B cell (primary cell): ENCODE data around the gene S100A14. TPM values are rescaled to one million over a fixed set of nuclear protein-coding genes. Genes with fewer than 3 reads are reported as not detected.
A peak's percentile ranks its signal among the peaks of the same experiment; 100 is the strongest.

ENCODE experiments used
- ATAC-seq: fragments of 200-7000 bp; cut with Tn5 transposase; one replicate; pipeline ENCODE4 v1.10.0; 2021; ENCODE audit warnings: low read depth, mild to moderate bottlenecking, moderate number of reproducible peaks, moderate library complexity
- CTCF ChIA-PET: fragments of 350-600 bp; sonication (Branson Sonifier 250); formaldehyde crosslinking; loops from one replicate; lab custom pipeline; 2021; ENCODE audit warnings: antibody characterized with exemption, inconsistent platforms; lab: Charles Lee
- POLR2A ChIA-PET: fragments of 350-600 bp; sonication (Branson Sonifier 250); formaldehyde crosslinking; loops from one replicate; lab custom pipeline; 2021; ENCODE audit warnings: antibody characterized with exemption; lab: Charles Lee
- DNase-seq: peaks from one replicate; pipeline ENCODE4 v3.0.0; 2013
- H2AFZ ChIP-seq: 2 replicates; pipeline ENCODE4 v1.6.1; 2012; ENCODE audit warnings: mild to moderate bottlenecking, low read depth, low read length; ENCODE audit not compliant: insufficient read depth, poor library complexity, severe bottlenecking
- H3K27ac ChIP-seq, 2 donors: 1 replicate in 1 of 2; 2 replicates in 1 of 2; pipeline ENCODE4 v1.5.1; 2012 to 2013; ENCODE audit warnings: low read length in 2 of 2, mild to moderate bottlenecking in 2 of 2, moderate library complexity in 1 of 2
- H3K27me3 ChIP-seq, 4 experiments: fragments of 200-600 bp in 1 of 4; sonication (generic) in 1 of 4; replicated peaks in 1 of 4; 1 replicate in 2 of 4; 2 replicates in 2 of 4; pipeline versions ENCODE4 v1.6.1 to v1.7.0; 2013 to 2016; ENCODE audit warnings: low read length in 3 of 4, mild to moderate bottlenecking in 2 of 4, mixed read lengths in 1 of 4, moderate library complexity in 1 of 4; ENCODE audit not compliant: insufficient read depth in 4 of 4, control insufficient read depth in 3 of 4; ENCODE audit errors: control extremely low read depth in 1 of 4
- H3K36me3 ChIP-seq, 2 experiments: replicated peaks in 1 of 2; 1 replicate in 1 of 2; 2 replicates in 1 of 2; pipeline versions ENCODE4 v1.6.1 to v1.7.1; 2013; ENCODE audit warnings: low read length in 1 of 2; ENCODE audit not compliant: insufficient read depth in 2 of 2, control insufficient read depth in 1 of 2; ENCODE audit errors: control extremely low read depth in 1 of 2, extremely low read depth in 1 of 2
- H3K4me1 ChIP-seq, 2 donors: fragments of 200-600 bp in 1 of 2; sonication (generic) in 1 of 2; 1 replicate in 1 of 2; 2 replicates in 1 of 2; pipeline versions ENCODE4 v1.5.1 to v1.6.1; 2013 to 2017; ENCODE audit warnings: low read length in 2 of 2; ENCODE audit not compliant: control insufficient read depth in 2 of 2, insufficient read depth in 2 of 2
- H3K4me2 ChIP-seq: replicated peaks from 2 replicates; pipeline ENCODE3; 2012; ENCODE audit warnings: mild to moderate bottlenecking, low read depth, low read length; ENCODE audit not compliant: poor library complexity, severe bottlenecking
- H3K4me3 ChIP-seq, 5 experiments: fragments of 200-600 bp in 1 of 5; sonication (generic) in 1 of 5; 1 replicate in 3 of 5; 2 replicates in 2 of 5; pipeline versions ENCODE4 v1.5.1 to v1.7.0; 2011 to 2016; ENCODE audit warnings: low read length in 4 of 5, mild to moderate bottlenecking in 4 of 5, low read depth in 2 of 5, control low read depth in 1 of 5, moderate library complexity in 1 of 5; ENCODE audit not compliant: insufficient read depth in 1 of 5; ENCODE audit errors: control extremely low read depth in 1 of 5, extremely low read depth in 1 of 5
- H3K79me2 ChIP-seq: fragments of 200-600 bp; sonication (generic); one replicate; pipeline ENCODE4 v1.6.0; 2016; ENCODE audit warnings: low read length; ENCODE audit not compliant: control insufficient read depth, insufficient read depth
- H3K9ac ChIP-seq: fragments of 200-600 bp; sonication (generic); 2 replicates; pipeline ENCODE4 v1.6.1; 2017; ENCODE audit warnings: mild to moderate bottlenecking, low read length, moderate library complexity
- H3K9me3 ChIP-seq, 3 donors: one replicate each; pipeline versions ENCODE4 v1.6.1 to v1.7.1; 2013; ENCODE audit warnings: low read length in 2 of 3; ENCODE audit not compliant: control insufficient read depth in 2 of 3, insufficient read depth in 1 of 3; ENCODE audit errors: control extremely low read depth in 1 of 3
- H4K20me1 ChIP-seq: 2 replicates; pipeline ENCODE4 v1.6.0; 2012; ENCODE audit warnings: mild to moderate bottlenecking, low read length; ENCODE audit not compliant: insufficient read depth, control insufficient read depth, poor library complexity, severe bottlenecking
- H3K27ac Mint-ChIP-seq: one replicate; pipeline ENCODE4 v1.8.0; 2021; ENCODE audit warnings: mixed read lengths
- H3K27me3 Mint-ChIP-seq: one replicate; pipeline ENCODE4 v1.8.0; 2021; ENCODE audit warnings: mixed read lengths
- H3K4me1 Mint-ChIP-seq: one replicate; pipeline ENCODE4 v1.8.0; 2021; ENCODE audit warnings: mixed read lengths
- H3K4me3 Mint-ChIP-seq: one replicate; pipeline ENCODE4 v1.8.0; 2021; ENCODE audit warnings: mixed read lengths
- H3K9me3 Mint-ChIP-seq: one replicate; pipeline ENCODE4 v1.8.0; 2022; ENCODE audit warnings: mixed read lengths; ENCODE audit not compliant: insufficient read depth
- CTCF ChIP-seq: fragments of 200-600 bp; IDR thresholded peaks from one replicate; pipeline ENCODE4 v1.8.0; 2022; ENCODE audit warnings: antibody characterized with exemption, mild to moderate bottlenecking
- EZH2 ChIP-seq: IDR thresholded peaks from 2 replicates; pipeline ENCODE4 v1.6.1; 2012; ENCODE audit warnings: borderline replicate concordance, low read depth, mild to moderate bottlenecking, moderate library complexity, low read length; ENCODE audit not compliant: insufficient read depth, poor library complexity, severe bottlenecking
- WGBS: methylation state at CpG from one replicate; pipeline ENCODE4 v1.1.5; 2013; ENCODE audit warnings: missing lambda C conversion rate; ENCODE audit not compliant: insufficient coverage; 5-methylcytosine and 5-hydroxymethylcytosine counted together
- intact Hi-C: fragments of 100-400 bp; cut with micrococcal nuclease; formaldehyde crosslinking; loops from one replicate; pipeline ENCODE4 v1.10.0; 2022
- polyA plus RNA-seq: library from polyadenylated mRNA; depleted of rRNA; stranded (reverse); fragments of >200 nt; gene quantifications from 2 replicates; pipeline ENCODE4 v1.2.3, GENCODE V29; 2012
- total RNA-seq, 2 donors: library from RNA; stranded (reverse); fragments of 120-200 nt in 1 of 2; gene quantifications; 1 replicate in 1 of 2; 2 replicates in 1 of 2; pipeline versions ENCODE4 v1.2.3 to v1.2.4, GENCODE V29; 2013 to 2022

Gene S100A14
- total and polyA plus RNA-seq, 2 donors (not counting 1 experiment from before 2014, with no cell fraction given): not detected

DNA sequence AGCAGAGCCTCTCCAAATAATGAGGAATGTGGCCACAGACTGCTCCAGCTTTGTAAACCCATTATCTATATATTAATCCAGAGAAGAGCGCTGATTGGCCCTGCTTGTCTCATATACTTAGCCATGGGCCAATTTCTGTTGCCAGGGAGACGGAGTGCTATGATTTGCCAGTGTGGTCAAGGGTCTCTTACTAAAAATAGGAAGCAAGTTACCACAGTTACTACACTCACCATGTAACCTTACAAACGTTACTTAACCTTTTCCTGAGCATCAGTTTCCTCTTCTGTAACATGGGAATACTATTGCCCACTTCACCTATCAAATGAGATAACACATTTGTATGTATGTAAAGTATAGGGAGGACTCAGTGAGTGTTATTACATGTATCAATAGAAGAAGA lies 42.8 kb downstream of the S100A14 start:
- H3K36me3 ChIP-seq: no peaks in the 10 kb centered on the region
- intact Hi-C loops: loop anchor here (2.0 kb wide), 1 partner anchor 413 kb away; the partner anchor contains the start of gene RAB13
- H3K27me3 ChIP-seq: peaks cover 0 to 5% (median 2%) of the 10 kb centered on the region in 4 experiments
- POLR2A ChIA-PET: interaction anchor here (1.7 kb wide), 1 partner anchor 25 kb away, joined by 4 read pairs; no protein-coding TSS in a partner anchor
- DNase-seq (no peak), ATAC-seq (no peak)
- no peak overlapping the region for H3K9ac ChIP-seq
- peak overlapping the region; percentile 26 for H2AFZ ChIP-seq
- H3K4me2 ChIP-seq: no peak overlapping the region
- Mint-ChIP-seq H3K4me1 (peaks cover 20% of the 10 kb centered on the region), H3K27ac (peak overlapping the region; percentile 32), H3K9me3 (no peaks in the 10 kb centered on the region), H3K4me3 (no peak overlapping the region), H3K27me3 (peaks cover 16% of the 10 kb centered on the region)
- peaks cover 4 to 20% of the 10 kb centered on the region in 2 donors for H3K4me1 ChIP-seq
- CTCF ChIA-PET: interaction anchor here (0.7 to 7.4 kb wide), 18 partner anchors 13 to 413 kb away, joined by 3 to 227 read pairs (median 12); partner anchors contain the start of genes CHTOP, NPR1, RAB13 and S100A1
- no peak overlapping the region for H3K27ac ChIP-seq
- H3K79me2 ChIP-seq: no peaks in the 10 kb centered on the region
- TF ChIP-seq CTCF (no peak), EZH2 (no peak)
- 60% methylated on average over 1 of the region's 3 CpGs for whole genome bisulfite sequencing
- H3K4me3 ChIP-seq: no peak overlapping the region
- H4K20me1 ChIP-seq: no peaks in the 10 kb centered on the region
- no peaks in the 10 kb centered on the region for H3K9me3 ChIP-seq

DNA sequence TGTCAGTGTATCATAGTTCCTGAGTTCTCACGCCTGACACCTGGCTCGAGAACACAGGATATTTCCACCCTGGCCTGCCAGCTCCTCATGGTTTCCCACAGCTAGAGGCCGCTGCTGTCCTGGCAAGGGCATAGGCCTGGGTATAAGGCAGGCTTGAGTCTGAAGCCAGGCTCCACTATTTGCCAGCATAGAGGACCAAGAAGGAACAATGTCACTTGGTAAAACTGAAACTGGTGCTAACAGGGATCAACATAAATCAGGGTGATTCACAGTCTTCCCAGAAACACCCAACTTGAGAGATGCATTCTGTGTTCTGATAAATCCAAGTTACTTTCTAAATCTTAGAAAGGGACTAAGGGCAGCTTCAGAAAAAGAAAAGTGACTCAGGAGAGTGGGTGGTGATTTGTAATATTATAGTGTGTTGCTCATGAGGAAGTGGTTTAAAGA lies 43.5 kb downstream of the S100A14 start:
- no peaks in the 10 kb centered on the region for H3K9me3 Mint-ChIP-seq
- no peaks in the 10 kb centered on the region for H3K9me3 ChIP-seq
- H4K20me1 ChIP-seq: no peaks in the 10 kb centered on the region
- H3K4me2 ChIP-seq: peak overlapping the region; percentile 15
- TF ChIP-seq CTCF (peak; percentile 80), EZH2 (no peak)
- no peak overlapping the region for H3K9ac ChIP-seq
- peak overlapping the region; percentile 26 for H2AFZ ChIP-seq
- peaks cover 8% of the 10 kb centered on the region for H3K27me3 Mint-ChIP-seq
- H3K27me3 ChIP-seq: peaks cover 0 to 2% (median under 1%) of the 10 kb centered on the region in 4 experiments
- 10% methylated on average over 2 of the region's 3 CpGs for WGBS
- peak overlapping the region; percentile 56 for H3K27ac Mint-ChIP-seq
- H3K79me2 ChIP-seq: no peaks in the 10 kb centered on the region
- peaks cover 25% of the 10 kb centered on the region for H3K4me1 Mint-ChIP-seq
- H3K27ac ChIP-seq: no peak overlapping the region
- intact Hi-C loops: loop anchor here (1.0 to 2.0 kb wide), 5 partner anchors 61 to 414 kb away; partner anchors contain the start of genes RAB13 and SNAPIN
- CTCF ChIA-PET: interaction anchor here (0.8 to 7.4 kb wide), 39 partner anchors 9 to 417 kb away, joined by 3 to 227 read pairs (median 6); partner anchors contain the start of genes CHTOP, NPR1, RAB13 and S100A1
- ATAC-seq (peak; percentile 89), DNase-seq (peak; percentile 76)
- POLR2A ChIA-PET: interaction anchor here (0.8 to 1.7 kb wide), 4 partner anchors 26 to 100 kb away, joined by 3 to 5 read pairs (median 4); partner anchors contain the start of gene CHTOP
- H3K4me3 Mint-ChIP-seq: no peak overlapping the region
- H3K36me3 ChIP-seq: no peaks in the 10 kb centered on the region
- peaks cover 4 to 22% of the 10 kb centered on the region in 2 donors for H3K4me1 ChIP-seq
- H3K4me3 ChIP-seq: no peak overlapping the region
